A172 (cell line): ENCODE data around the gene EPM2AIP1. TPM values are rescaled to one million over a fixed set of nuclear protein-coding genes. Genes with fewer than 3 reads are reported as not detected.
"Not testable (repeated sequence)": the region's sequence is repeated elsewhere in the genome, so short reads cannot be mapped to it uniquely, and the experiment has no call there.

ENCODE experiments used
- DNase-seq: peaks from one replicate; pipeline ENCODE4 v3.0.0-alpha.2; 2015; ENCODE audit warnings: low spot score
- total RNA-seq: library from RNA; depleted of rRNA; stranded (reverse); fragments of >200 nt; shearing (Covaris generic); gene quantifications from 2 replicates; pipeline ENCODE4 v1.2.3, GENCODE V29; 2014

The EPM2AIP1 gene
- total RNA-seq, 1 experiment from 2014 or later = 24.2 TPM

DNA sequence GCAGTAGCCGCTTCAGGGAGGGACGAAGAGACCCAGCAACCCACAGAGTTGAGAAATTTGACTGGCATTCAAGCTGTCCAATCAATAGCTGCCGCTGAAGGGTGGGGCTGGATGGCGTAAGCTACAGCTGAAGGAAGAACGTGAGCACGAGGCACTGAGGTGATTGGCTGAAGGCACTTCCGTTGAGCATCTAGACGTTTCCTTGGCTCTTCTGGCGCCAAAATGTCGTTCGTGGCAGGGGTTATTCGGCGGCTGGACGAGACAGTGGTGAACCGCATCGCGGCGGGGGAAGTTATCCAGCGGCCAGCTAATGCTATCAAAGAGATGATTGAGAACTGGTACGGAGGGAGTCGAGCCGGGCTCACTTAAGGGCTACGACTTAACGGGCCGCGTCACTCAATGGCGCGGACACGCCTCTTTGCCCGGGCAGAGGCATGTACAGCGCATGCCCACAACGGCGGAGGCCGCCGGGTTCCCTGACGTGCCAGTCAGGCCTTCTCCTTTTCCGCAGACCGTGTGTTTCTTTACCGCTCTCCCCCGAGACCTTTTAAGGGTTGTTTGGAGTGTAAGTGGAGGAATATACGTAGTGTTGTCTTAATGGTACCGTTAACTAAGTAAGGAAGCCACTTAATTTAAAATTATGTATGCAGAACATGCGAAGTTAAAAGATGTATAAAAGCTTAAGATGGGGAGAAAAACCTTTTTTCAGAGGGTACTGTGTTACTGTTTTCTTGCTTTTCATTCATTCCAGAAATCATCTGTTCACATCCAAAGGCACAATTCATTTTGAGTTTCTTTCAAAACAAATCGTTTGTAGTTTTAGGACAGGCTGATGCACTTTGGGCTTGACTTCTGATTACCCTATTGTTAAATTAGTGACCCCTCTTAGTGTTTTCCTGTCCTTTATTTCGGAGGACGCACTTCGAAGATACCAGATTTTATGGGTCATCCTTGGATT lies 674 bp upstream of the EPM2AIP1 start, which contains the start of gene MLH1:
Gene MLH1 (plus strand): TSS at position 193 of the 958 bp plus-strand sequence. CDS start 30 bp downstream, at position 223.
- DNase-seq = peak; percentile 100

DNA sequence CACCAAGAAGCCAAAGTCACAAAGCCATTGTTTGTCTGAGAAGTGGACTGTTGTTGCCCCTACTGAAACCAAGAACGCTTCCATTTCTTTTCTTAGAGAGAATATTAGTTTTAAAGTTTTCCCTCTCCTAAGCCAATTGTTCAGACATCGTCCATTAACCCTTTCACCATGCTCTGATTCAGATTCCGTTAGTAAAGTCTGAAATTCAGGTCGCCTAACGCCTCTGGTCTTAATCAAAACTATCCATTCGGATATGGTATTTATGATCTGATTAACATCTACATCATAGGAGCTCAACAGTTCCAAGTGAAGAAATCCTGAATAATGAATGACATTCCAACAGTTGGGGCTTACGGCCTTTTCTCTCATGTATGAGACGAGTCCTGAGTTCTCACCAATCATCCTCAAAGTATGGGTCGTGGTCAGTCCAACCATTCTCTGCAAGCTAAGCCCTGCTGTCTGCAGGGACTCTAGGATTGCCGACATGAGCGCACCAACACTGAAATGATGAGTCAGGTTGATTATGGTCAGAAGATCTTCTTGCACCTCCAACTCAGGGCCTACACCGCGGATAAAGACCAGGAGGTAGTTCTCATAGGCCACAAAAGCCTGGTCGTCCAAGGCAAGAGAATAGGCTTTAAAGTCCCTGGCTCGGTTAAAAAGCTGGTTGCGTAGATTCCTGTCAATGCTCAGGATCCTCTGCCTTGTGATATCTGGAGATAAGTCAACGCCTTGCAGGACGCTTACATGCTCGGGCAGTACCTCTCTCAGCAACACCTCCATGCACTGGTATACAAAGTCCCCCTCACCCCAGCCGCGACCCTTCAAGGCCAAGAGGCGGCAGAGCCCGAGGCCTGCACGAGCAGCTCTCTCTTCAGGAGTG lies 767 bp downstream of the EPM2AIP1 start:
- peak; percentile 61 for DNase-seq

DNA sequence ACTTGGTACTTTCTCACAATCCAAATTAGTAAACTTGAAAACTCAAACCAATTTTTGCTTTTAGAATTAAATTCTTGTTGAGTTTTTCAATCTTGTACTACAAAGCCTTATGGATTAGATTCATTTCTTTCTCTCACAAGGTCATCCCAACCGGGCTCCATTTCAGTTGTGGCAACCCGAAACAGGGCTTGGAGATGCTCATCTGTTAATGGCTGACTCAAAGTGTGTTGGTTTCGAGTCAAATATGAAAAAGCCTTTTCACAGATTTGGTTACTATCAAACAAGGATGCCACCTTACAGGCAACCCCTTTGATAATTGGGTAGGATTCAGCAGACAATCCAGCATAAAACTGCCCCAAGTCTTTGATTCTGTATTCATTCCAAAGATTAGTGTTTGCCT lies 1.8 kb downstream of the EPM2AIP1 start:
- no peak for DNase-seq

DNA sequence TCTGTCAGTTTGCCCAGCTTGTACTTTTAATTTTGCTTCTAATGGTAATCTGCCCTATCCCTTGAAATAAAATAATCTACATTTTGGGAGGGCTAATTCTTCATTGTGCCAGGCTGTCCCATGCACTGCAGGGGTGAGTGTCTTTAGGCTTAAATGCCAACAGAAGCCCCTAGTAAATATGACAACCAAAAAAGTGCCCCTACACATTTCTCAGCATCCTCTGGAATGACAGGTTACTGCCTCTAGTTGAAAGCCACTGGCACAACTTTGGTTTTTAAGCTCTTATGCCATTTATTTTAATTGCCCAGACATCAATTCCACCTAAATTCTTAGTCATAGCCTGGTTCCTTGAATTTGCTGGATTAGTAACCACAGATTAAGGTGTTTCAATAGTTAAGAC lies 3.4 kb downstream of the EPM2AIP1 start:
- DNase-seq = no peak

DNA sequence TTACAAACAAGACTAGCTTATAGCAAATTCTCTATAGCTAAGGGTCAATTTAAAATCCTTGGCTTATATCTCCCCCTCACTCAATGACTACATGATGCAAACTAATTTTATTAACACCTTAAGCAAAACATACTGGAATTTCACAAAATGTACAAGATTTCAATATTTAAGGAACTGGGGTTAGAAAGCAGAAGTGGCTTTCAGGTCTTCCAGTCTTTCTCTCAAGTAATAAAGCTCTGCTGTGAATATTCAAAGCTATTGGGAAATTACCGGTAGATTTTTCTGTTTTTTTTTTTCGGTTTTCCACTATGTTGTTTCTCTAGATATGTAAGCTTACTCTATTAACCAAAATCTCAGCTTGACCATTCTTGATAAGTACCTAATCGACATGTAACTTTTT lies 3.9 kb downstream of the EPM2AIP1 start:
- no peak for DNase-seq

DNA sequence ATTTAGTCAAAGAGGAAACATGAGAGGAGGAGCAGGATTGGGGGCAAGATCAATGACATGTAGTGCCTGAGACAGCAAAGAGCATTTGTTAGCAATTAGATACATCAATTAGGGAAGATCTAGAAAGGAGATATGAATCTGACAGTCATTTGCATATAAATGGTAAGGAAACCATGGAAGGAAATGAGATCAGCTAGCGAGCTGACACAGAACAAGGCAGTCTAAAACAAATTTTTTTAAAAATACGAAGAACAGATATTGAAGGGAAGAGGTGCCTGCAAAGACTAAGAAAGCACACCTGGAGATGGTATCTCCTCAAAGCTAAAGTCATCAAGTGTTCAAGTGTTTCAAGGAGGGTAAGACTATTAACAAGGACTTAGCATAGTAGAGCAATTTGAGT lies 4.6 kb downstream of the EPM2AIP1 start:
- no peak for DNase-seq

DNA sequence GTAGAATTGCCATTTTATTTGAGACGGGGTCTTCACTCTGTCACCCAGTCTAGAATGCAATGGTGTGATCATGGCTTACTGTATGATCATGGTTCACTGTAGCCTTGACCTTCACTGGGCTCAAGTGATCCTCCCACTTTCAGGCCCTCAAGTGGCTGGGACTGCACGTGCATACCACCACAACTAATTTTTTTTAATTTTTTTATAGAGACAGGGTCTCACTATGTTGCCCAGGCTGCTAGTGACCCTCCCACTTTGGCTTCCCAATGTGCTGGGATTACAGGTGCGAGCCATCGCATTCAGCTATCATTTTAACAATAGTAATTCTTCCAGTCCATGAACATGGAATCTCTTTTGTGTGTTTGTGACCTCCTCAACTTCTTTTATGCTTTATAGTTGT lies 11.9 kb downstream of the EPM2AIP1 start:
- no peak for DNase-seq

DNA sequence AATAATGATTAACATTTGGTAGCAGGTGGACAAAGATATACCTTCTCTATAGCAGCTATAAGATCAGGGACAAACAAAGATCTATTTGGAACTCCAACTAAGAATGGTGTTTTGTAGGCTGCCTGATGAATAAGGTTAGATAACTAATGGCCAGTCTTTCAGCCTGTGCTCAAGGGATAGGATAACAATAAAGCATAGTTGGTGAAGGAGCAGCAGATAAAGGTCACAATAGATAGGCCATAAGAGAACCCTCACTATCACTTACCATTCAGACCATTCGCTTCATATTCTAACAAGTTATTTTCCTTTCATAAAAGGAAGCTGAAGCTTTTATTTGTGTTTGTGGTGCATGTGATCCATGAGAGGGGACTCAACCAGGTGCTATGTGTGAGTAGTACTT lies 19.8 kb downstream of the EPM2AIP1 start:
- DNase-seq = no peak

DNA sequence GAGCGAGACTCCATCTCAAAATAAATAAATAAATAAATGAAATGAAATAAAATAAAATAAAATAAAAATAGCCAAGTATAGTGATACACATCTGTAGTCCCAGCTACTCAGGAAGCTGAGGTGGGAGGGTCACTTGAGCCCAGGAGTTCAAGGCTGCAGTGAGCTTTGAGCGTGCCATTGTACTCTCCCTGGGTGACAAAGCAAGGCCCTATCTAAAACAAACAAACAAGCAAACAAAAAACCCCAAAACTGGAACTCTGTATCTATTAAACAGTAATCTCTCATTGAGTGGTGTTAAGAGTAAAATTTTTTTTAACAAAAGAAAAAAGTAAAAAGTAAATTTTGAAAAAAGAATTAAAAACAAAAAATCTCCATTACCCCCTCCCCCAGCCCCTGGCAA lies 20.8 kb downstream of the EPM2AIP1 start:
- no peak for DNase-seq

DNA sequence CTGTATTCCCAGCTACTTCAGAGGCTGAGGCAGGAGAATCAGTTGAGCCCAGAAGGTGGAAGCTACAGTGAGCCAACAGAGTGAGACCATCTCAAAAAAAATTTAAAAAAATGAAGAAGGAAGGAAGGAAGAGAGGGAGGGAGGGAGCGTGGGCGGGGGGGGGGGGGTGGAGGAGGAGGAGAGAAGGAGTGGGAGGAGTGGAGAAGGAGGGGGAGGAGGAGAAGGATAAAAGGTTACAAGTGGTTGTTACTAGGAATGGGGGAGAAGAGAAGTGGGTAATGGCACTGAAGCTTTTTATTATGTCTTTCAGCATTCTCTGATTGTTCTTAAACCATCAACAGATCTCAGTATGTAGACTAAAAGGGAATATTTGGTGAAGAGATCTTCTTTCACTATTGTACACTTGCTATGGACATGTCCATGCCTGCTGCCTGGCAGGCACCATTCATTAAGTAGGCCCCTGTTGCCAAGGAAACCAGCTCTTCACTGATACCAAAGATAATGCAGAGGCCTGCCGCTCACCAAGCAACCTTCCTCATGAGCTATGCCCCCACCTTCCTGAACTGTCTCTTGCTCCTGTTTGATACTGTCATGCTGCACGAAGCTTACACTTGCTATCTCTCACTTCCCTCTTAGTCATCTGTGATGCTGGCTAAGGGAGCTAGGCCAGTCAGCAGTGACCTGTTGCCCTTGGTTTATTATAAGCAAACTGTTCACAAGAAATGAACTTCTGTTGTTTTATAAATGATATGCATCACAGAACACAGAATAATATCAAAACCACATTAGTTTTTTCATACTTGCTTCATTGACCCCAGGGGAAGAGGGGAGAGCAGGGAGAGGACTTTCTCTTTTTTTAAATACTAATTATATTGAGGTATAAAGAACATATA lies 23.1 kb downstream of the EPM2AIP1 start:
- peak; percentile 81 for DNase-seq

DNA sequence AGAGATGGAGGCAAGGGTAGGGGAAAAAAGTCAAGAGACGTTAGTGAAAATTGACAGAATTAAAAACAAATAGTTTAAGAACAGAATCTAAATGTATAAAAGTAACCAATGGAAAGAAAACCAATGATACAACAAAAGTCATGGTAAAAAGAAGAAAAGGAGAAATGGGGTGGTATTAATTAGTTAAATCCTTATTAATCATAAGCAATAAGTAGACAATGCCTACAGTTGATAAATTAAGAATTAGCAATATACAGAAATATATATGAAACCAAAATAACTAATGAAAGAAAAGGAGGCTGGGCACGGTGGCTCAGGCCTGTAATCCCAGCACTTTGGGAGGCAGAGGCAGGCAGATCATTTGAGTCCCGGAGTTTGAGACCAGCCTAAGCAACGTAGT lies 23.8 kb downstream of the EPM2AIP1 start:
- DNase-seq = no peak

DNA sequence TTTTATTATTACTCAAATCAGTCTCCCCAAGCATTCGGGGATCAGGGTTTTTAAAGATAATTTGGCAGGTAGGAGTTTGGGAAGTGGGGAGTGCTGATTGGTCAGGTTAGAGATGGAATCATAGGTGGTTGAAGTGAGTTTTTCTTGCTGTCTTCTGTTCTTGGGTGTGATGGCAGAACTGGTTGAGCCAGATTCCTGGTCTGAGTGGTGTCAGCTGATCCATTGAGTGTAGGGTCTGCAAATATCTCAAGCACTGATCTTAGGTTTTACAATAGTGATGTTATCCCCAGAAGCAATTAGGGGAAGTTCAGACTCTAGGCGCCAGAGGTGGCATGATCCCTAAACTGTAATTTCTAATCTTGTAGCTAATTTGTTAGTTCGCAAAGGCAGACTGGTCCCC lies 27.5 kb downstream of the EPM2AIP1 start:
- no peak for DNase-seq

DNA sequence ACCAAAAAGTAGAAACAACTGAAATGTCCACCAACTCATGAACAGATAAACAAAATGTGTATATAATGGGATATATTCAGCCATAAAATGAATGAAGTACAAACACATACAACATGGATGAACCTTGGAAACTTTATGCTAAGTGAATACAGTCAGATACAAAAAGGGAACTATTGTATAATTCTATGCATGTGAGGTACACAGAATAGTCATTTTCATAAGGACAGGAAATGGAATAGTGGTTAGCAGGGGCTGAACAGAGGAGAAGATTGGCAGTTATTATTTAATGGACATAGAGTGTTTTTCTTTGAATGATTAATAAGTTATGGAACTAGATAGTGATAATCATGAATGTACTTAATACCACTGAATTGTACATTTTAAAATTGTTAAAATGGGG lies 28.1 kb downstream of the EPM2AIP1 start:
- no peak for DNase-seq

DNA sequence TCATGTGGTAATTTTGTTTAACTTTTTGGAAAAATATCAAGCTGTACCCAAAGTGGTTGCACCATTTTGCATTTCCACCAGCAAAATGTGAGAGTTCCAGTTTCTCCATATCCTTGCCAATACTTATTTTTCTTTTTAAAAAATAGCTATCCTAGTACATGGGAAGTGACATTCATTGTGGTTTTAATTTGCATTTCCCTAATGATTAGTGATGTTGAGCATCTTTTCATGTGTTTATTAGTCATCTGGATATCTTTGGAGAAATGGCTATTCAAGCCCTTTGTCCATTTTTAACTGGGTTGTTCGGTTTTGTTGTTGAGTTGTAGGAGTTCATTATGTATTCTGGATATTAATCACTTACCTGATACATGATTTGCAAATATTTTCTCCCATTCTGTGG lies 28.6 kb downstream of the EPM2AIP1 start:
- no peak for DNase-seq

DNA sequence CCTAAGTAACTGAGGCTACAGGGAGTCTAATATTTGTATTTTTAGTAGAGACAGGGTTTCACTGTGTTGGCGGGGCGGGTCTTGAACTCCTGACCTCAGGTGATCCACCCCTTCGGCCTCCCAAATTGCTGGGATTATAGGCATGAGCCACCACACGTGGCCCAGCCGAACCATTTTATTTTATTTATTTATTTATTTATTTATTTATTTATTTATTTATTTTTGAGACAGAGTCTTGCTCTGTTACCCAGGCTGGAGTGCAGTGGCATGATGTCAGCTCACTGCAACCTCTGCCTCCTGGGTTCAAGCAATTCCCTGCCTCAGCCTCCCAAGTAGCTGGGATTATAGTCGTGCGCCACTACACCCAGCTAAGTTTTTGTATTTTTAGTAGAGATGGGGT lies 29.9 kb downstream of the EPM2AIP1 start:
- not testable (repeated sequence) for DNase-seq

DNA sequence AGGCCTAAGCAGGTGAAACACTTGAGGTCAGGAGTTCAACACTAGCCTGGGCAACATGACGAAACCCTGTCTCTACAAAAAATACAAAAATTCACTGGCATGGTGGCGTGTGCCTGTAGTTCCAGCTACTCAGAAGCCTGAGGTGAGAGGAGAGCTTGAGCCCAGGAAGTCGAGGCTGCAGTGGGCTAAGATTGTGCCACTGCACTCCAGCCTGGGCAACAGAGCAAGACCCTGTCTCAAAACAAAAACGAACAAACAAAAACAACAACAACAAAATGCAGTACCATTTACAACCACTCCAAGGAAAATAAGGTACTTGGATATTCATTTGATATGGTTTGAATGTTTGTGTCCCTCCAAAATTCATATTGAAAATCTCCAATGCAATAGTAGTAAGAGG lies 32.4 kb downstream of the EPM2AIP1 start:
- DNase-seq = no peak

DNA sequence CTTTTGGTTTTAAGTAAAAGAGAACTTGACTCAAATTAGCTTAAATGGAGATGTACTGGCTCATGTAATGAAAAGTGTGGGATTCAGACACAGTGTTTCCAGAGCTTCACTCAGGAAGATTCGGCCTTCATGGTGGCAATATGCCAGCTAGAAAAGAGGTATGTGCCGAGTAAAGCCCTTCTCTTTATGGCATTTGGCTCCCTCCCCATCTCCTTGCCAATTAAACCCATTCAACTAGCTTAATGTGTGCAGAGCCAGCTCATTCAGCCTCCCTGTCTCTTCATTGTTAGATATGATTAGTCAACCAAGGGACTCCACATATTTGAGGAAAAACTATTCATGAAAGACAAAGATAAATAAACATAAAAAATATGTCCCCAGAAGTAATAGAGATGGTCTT lies 33.1 kb downstream of the EPM2AIP1 start:
- no peak for DNase-seq

DNA sequence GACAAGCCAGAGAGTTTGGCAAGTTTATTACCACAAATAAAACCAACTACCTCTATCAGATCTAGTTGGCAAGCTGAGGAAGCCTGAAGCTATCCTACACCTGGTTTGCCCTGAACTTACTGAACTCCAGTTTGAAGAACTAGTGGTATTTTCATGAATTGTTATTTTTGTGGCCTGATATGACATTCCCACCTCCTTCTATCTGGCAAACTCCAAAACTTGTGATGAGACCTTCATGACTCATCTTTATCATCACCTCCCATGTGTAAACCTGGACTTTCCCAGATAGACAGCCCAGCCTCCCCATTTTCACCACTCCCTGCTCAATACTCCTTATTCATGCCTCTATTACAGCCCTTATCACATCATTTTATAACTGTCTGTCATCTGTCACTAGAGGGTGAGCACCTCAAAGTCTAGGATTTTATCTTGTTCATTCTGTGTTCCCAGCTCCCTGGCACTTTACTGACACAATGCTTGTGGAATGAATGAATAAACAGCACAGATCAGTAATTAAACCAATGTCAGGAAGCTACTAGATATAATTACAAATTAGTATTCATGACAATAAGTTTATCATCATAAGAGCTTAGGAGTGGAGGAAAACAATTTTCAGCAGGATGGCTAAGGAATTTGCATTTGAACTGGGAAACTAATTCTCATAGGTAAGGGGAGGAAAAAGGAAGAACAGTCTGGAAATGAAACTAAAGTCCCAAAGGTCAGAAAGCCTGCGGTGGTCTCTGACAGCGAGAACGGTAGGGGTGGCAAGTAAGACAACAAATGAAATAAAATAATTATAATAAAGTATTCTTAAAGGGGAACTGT lies 34.9 kb downstream of the EPM2AIP1 start:
- peak; percentile 76 for DNase-seq

DNA sequence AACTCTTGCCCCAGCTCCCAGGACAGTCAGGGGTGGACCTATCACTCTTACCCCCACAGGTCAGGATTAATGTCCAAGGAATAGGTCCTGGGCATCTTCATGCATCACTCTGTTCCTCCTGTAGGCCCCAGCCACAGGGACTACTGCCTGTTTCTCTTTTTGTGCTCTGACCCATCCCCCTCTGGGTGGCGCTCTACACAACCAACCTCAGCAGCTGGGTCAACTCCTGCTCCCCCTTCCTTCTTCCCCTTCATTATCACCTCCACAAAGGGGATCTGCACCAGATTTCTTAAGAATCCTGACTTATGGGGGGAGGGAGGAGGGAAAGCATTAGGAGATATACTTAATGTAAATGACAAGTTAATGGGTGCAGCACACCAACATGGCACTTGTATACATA lies 35.9 kb downstream of the EPM2AIP1 start:
- DNase-seq = no peak

DNA sequence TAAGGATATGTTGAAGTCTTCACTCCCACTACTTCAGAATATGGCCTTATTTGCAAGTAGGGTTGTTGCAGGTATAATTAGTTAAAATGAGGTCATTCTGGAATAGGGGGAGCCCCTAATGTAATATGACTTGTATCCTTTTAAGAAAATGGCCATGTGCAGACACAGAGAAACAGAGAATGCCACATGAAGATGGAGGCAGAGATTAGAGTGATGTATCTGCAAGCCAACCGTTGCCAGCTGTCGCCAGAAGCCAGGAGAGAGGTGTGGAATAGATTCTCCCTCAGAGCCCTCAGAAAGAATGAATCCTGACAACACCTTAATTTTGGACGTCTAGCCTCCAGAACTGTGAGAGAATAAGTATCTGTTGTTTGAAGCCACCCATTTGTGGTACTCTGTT lies 36.8 kb downstream of the EPM2AIP1 start:
- no peak for DNase-seq
